H1 (cell line): ENCODE data around the gene IRF9. TPM values are rescaled to one million over a fixed set of nuclear protein-coding genes. Genes with fewer than 3 reads are reported as not detected.

Experiments used
- CTCF ChIA-PET: fragments of 300-600 bp; sonication (Branson Sonifier 250); formaldehyde crosslinking; loops from one replicate; lab custom pipeline; 2021; ENCODE audit not compliant: partially characterized antibody; lab: Charles Lee
- POLR2A ChIA-PET: fragments of 300-600 bp; sonication (Branson Sonifier 250); formaldehyde crosslinking; loops from one replicate; lab custom pipeline; 2021; ENCODE audit warnings: inconsistent platforms; ENCODE audit not compliant: partially characterized antibody; lab: Charles Lee
- DNase-seq, 2 experiments: peaks; one replicate each; pipeline versions ENCODE4 v3.0.0 to v3.0.0-alpha.2; 2010 to 2022; ENCODE audit warnings: low spot score in 2 of 2, low read depth in 1 of 2, mixed read lengths in 1 of 2
- FAIRE-seq: peaks from 2 replicates; lab custom pipeline; 2011; peaks lifted over from hg19 to GRCh38; lab: Jason Lieb, UNC
- H2AFZ ChIP-seq: 2 replicates; pipeline ENCODE4 v1.8.1; 2012; ENCODE audit warnings: low read length, inconsistent platforms
- H2AK5ac ChIP-seq: 2 replicates; pipeline ENCODE4 v1.6.1; 2013; ENCODE audit warnings: low read depth, low read length
- H2BK120ac ChIP-seq: replicated peaks from 2 replicates; pipeline ENCODE3; 2013; ENCODE audit warnings: low read depth, low read length, inconsistent platforms
- H2BK12ac ChIP-seq: 2 replicates; pipeline ENCODE4 v1.6.1; 2013; ENCODE audit warnings: low read depth, low read length
- H2BK15ac ChIP-seq: 2 replicates; pipeline ENCODE4 v1.6.1; 2013; ENCODE audit warnings: low read length
- H2BK20ac ChIP-seq: 2 replicates; pipeline ENCODE4 v1.6.1; 2013; ENCODE audit warnings: low read length
- H2BK5ac ChIP-seq: 2 replicates; pipeline ENCODE4 v1.6.1; 2013; ENCODE audit warnings: low read depth, low read length
- H3K14ac ChIP-seq: 2 replicates; pipeline ENCODE4 v1.6.1; 2013; ENCODE audit warnings: inconsistent platforms; ENCODE audit not compliant: insufficient read length
- H3K18ac ChIP-seq: 2 replicates; pipeline ENCODE4 v1.6.1; 2013; ENCODE audit warnings: low read length; ENCODE audit errors: extremely low read depth
- H3K23ac ChIP-seq: 2 replicates; pipeline ENCODE4 v1.6.1; 2013; ENCODE audit warnings: inconsistent platforms; ENCODE audit not compliant: insufficient read length
- H3K23me2 ChIP-seq: 2 replicates; pipeline ENCODE4 v1.6.1; 2013; ENCODE audit warnings: low read depth, low read length
- H3K27ac ChIP-seq: 2 replicates; pipeline ENCODE4 v1.6.1; 2011; ENCODE audit warnings: low read depth, low read length, inconsistent platforms
- H3K27me3 ChIP-seq, 4 experiments: replicated peaks in 1 of 4; 1 replicate in 1 of 4; 2 replicates in 3 of 4; pipeline versions ENCODE4 v1.6.1 to v1.8.1; 2011 to 2013; ENCODE audit warnings: low read length in 3 of 4, mild to moderate bottlenecking in 3 of 4, inconsistent platforms in 2 of 4, mixed read lengths in 2 of 4, moderate library complexity in 1 of 4; ENCODE audit not compliant: control insufficient read depth in 3 of 4, insufficient read depth in 3 of 4; ENCODE audit errors: extremely low read depth in 1 of 4
- H3K36me3 ChIP-seq, 4 experiments: 2 replicates each; pipeline versions ENCODE4 v1.6.1 to v1.8.1; 2011 to 2013; ENCODE audit warnings: mild to moderate bottlenecking in 4 of 4, low read length in 3 of 4, moderate library complexity in 2 of 4, control low read depth in 1 of 4, inconsistent platforms in 1 of 4; ENCODE audit not compliant: insufficient read depth in 4 of 4, control insufficient read depth in 2 of 4
- H3K4ac ChIP-seq: replicated peaks from 2 replicates; pipeline ENCODE3; 2013; ENCODE audit warnings: low read length, low read depth, mixed read lengths, inconsistent platforms; ENCODE audit not compliant: insufficient read length
- H3K4me1 ChIP-seq, 4 experiments: replicated peaks in 1 of 4; 1 replicate in 1 of 4; 2 replicates in 3 of 4; pipeline versions ENCODE4 v1.6.1 to v1.8.1; 2011 to 2013; ENCODE audit warnings: low read length in 3 of 4, inconsistent platforms in 2 of 4, mixed read lengths in 1 of 4; ENCODE audit not compliant: insufficient read depth in 4 of 4, control insufficient read depth in 3 of 4
- H3K4me2 ChIP-seq, 2 experiments: 2 replicates each; pipeline versions ENCODE4 v1.6.1 to v1.8.1; 2011 to 2013; ENCODE audit warnings: low read depth in 2 of 2, low read length in 2 of 2, control low read depth in 1 of 2, inconsistent platforms in 1 of 2, mild to moderate bottlenecking in 1 of 2; ENCODE audit not compliant: insufficient read depth in 1 of 2
- H3K4me3 ChIP-seq, 4 experiments: fragments of 200-600, 300-600 bp in 1 of 4; sonication (generic), shearing (Covaris generic), sonication (Bioruptor Twin) in 1 of 4; 2 replicates each; pipeline versions ENCODE4 v1.5.1 to v1.8.1; 2011 to 2016; ENCODE audit warnings: low read length in 4 of 4, low read depth in 3 of 4, control low read depth in 2 of 4, inconsistent platforms in 2 of 4, mild to moderate bottlenecking in 2 of 4, mixed read lengths in 1 of 4, moderate library complexity in 1 of 4; ENCODE audit not compliant: insufficient read depth in 2 of 4; ENCODE audit errors: extremely low read depth in 1 of 4
- H3K56ac ChIP-seq: replicated peaks from 2 replicates; pipeline ENCODE3; 2013; ENCODE audit warnings: low read depth, mild to moderate bottlenecking, mixed read lengths, low read length, inconsistent platforms; ENCODE audit not compliant: insufficient read length
- H3K79me1 ChIP-seq: 2 replicates; pipeline ENCODE4 v1.6.1; 2013; ENCODE audit warnings: low read depth, low read length, control low read depth
- H3K79me2 ChIP-seq, 2 experiments: 2 replicates each; pipeline versions ENCODE4 v1.6.1 to v1.8.1; 2012 to 2013; ENCODE audit warnings: low read length in 2 of 2, mild to moderate bottlenecking in 2 of 2, inconsistent platforms in 1 of 2; ENCODE audit not compliant: insufficient read depth in 2 of 2, control insufficient read depth in 1 of 2
- H3K9ac ChIP-seq, 4 experiments: replicated peaks in 1 of 4; 1 replicate in 1 of 4; 2 replicates in 3 of 4; pipeline versions ENCODE4 v1.6.1 to v1.8.1; 2011 to 2013; ENCODE audit warnings: low read depth in 3 of 4, low read length in 3 of 4, control low read depth in 2 of 4, mild to moderate bottlenecking in 2 of 4, moderate library complexity in 2 of 4, inconsistent platforms in 1 of 4; ENCODE audit errors: extremely low read depth in 1 of 4
- H3K9me3 ChIP-seq, 2 experiments: 2 replicates each; pipeline versions ENCODE4 v1.6.1 to v1.8.1; 2012 to 2013; ENCODE audit warnings: mild to moderate bottlenecking in 2 of 2, moderate library complexity in 2 of 2, control low read depth in 1 of 2, inconsistent platforms in 1 of 2, low read depth in 1 of 2, low read length in 1 of 2, mixed read lengths in 1 of 2; ENCODE audit not compliant: insufficient read depth in 2 of 2
- H4K20me1 ChIP-seq, 2 experiments: replicated peaks in 1 of 2; 2 replicates each; pipeline versions ENCODE3 to v1.8.1; 2011 to 2013; ENCODE audit warnings: inconsistent platforms in 2 of 2, low read length in 2 of 2, mild to moderate bottlenecking in 1 of 2; ENCODE audit not compliant: insufficient read depth in 2 of 2, control insufficient read depth in 1 of 2
- H4K5ac ChIP-seq: 2 replicates; pipeline ENCODE4 v1.6.1; 2013; ENCODE audit warnings: low read length, low read depth, mixed read lengths, inconsistent platforms; ENCODE audit not compliant: insufficient read length
- H4K8ac ChIP-seq: 2 replicates; pipeline ENCODE4 v1.8.0; 2013; ENCODE audit warnings: mild to moderate bottlenecking, moderate library complexity, low read length, inconsistent platforms; ENCODE audit not compliant: insufficient read depth; ENCODE audit errors: extremely low read depth
- H4K91ac ChIP-seq: replicated peaks from 2 replicates; pipeline ENCODE3; 2013; ENCODE audit warnings: low read length, mixed read lengths, inconsistent platforms; ENCODE audit not compliant: insufficient read length
- EZH2 ChIP-seq: fragments of 200-600 bp; sonication (generic); IDR thresholded peaks from 2 replicates; pipeline ENCODE4 v1.7.1; 2012; ENCODE audit warnings: low read depth, mild to moderate bottlenecking, moderate library complexity, low read length, inconsistent platforms; ENCODE audit not compliant: severe bottlenecking
- KDM4A ChIP-seq: IDR thresholded peaks from one replicate; pipeline ENCODE4 v1.7.1; 2012; ENCODE audit warnings: low read depth, mild to moderate bottlenecking, moderate library complexity, low read length, inconsistent platforms; ENCODE audit not compliant: severe bottlenecking
- PHF8 ChIP-seq: fragments of 200-600 bp; sonication (generic); conservative IDR thresholded peaks from 2 replicates; pipeline ENCODE4 v1.7.1; 2012; ENCODE audit warnings: low read depth, mild to moderate bottlenecking, inconsistent platforms, low read length, moderate library complexity
- POU5F1 ChIP-seq: IDR thresholded peaks from 2 replicates; pipeline ENCODE4 v1.6.1; 2011; ENCODE audit warnings: low read depth, mild to moderate bottlenecking, low read length, moderate library complexity
- RXRA ChIP-seq: IDR thresholded peaks from 2 replicates; pipeline ENCODE4 v1.6.1; 2011; ENCODE audit warnings: low read depth, mild to moderate bottlenecking, low read length, moderate library complexity; ENCODE audit not compliant: insufficient read depth
- TAF1 ChIP-seq: IDR thresholded peaks from 2 replicates; pipeline ENCODE4 v1.6.1; 2011; ENCODE audit warnings: mild to moderate bottlenecking, low read depth, low read length
- WGBS, 2 experiments: shearing (Covaris generic) in 1 of 2; methylation state at CpG; one replicate each; pipeline versions ENCODE4 v1.1.6 to v1.1.7; 2013 to 2015; ENCODE audit warnings: low lambda C conversion rate in 2 of 2, mixed read lengths in 2 of 2, inconsistent platforms in 1 of 2, low coverage in 1 of 2, missing lambda C conversion rate in 1 of 2; ENCODE audit not compliant: insufficient replicate concordance in 2 of 2, insufficient coverage in 1 of 2, insufficient read length in 1 of 2; ENCODE audit errors: extremely low coverage in 1 of 2, missing lambda C conversion rate in 1 of 2; 5-methylcytosine and 5-hydroxymethylcytosine counted together
- polyA plus RNA-seq, 7 experiments: library from polyadenylated mRNA; depleted of rRNA in 3 of 7; stranded (reverse) in 5 of 7; unstranded in 2 of 7; fragments of >200 nt in 5 of 7; fragments of 200-250 nt in 2 of 7; gene quantifications; 1 replicate in 5 of 7; 2 replicates in 1 of 7; 4 replicates in 1 of 7; pipeline versions ENCODE4 v1.2.1 to v1.2.3, GENCODE V29; 2011 to 2013; ENCODE audit warnings: missing spikeins in 2 of 7, mixed read lengths in 2 of 7
- total RNA-seq: library from RNA; stranded (reverse); fragmentation: NEBNext Ultra II Directional; extraction: Animal tissue kit (Norgen Biotek cat#: 25700); gene quantifications from 2 replicates; pipeline ENCODE4 v1.2.1, GENCODE V29; 2021
- TF ChIP-seq, protein P1 (sequence below), 3 experiments: IDR thresholded peaks; 1 replicate in 2 of 3; 2 replicates in 1 of 3; pipeline versions ENCODE4 v1.5.1 to v1.6.1; 2011; ENCODE audit warnings: low read length in 3 of 3, mild to moderate bottlenecking in 3 of 3, inconsistent platforms in 2 of 3, low read depth in 1 of 3, moderate library complexity in 1 of 3; ENCODE audit not compliant: insufficient read depth in 1 of 3; ENCODE audit errors: control extremely low read depth in 1 of 3

IRF9 gene
- total and polyA plus RNA-seq, 2 of the 8 experiments (the other 6 are each of a cell fraction or from before 2014, with no cell fraction given): 11.4 to 13.2 TPM

DNA sequence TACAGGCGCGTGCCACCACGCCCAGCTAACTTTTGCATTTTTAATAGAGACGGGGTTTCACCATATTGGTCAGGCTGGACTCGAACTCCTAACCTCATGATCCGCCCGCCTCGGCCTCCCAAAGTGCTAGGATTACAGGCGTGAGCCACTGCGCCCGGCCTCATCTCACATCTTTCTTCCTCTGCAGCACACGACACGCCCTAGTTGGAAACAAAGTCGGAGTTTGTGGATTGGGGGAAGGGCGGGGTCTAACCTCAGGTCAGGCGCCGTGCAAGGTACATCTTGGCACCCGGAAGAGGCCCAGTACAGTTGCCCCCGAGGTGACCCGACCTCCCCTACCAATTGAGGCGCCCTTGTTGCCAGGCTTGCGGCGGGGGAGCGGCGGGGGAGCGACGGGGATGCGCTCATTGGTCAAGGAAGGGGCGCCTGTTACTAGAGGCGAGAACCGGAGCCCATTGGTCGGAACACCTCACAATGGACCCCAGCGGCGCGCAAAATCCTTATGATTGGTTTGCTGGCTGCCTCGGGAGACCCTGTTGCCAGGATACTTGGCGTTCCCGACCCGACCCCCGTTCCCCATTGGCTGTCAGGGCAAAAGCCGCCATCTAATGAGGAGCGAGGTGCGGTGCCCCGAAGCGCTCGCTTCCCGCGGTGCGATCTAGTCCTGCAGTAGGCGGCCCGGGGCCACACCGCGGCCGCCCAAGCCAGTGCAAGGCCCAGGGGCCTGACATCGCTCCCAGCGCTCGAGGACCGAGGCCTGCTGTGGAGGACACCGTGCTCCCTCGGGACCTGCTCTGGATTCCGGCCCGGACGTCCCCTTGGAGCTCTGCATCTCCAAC, 10.6 kb downstream of the IRF9 start, which contains the start of gene REC8:
Gene REC8 (plus strand): TSS at position 659 of the 839 bp plus-strand sequence. CDS start 473 bp downstream, outside the sequence.
- Histone ChIP-seq H4K20me1 (no peaks in the 10 kb centered on the region), H3K4me1 (peaks cover 0 to 9% (median 7%) of the 10 kb centered on the region in 4 experiments; a peak in 4 of 7 replicates), H3K4ac (no peak within 1 kb of the TSS), H4K91ac (no peak within 1 kb of the TSS), H3K36me3 (peaks cover 0 to under 1% (median 0%) of the 10 kb centered on the region in 4 experiments; a peak in 2 of 8 replicates), H3K9me3 (no peaks in the 10 kb centered on the region), H3K27me3 (no peaks in the 10 kb centered on the region), H2BK120ac (no peak within 1 kb of the TSS), H4K5ac (peak within 1 kb of the TSS; percentile 23), H3K9ac (peak within 1 kb of the TSS; percentile 37 to 65 (median 54); a peak in 6 of 7 replicates), H3K14ac (no peak within 1 kb of the TSS), H2BK15ac (0 out of 2 replicates have a peak within 1 kb of the TSS, but pooled peaks have one; percentile 46), H2BK12ac (peak within 1 kb of the TSS; percentile 55; the same call in 1 of the 2 replicates), H3K23me2 (peaks cover 5% of the 10 kb centered on the region; the same call in 1 of the 2 replicates), H3K18ac (peak within 1 kb of the TSS; percentile 83), H4K8ac (peak within 1 kb of the TSS; percentile 59; the same call in 1 of the 2 replicates), H2BK20ac (no peak within 1 kb of the TSS), H3K79me2 (no peaks in the 10 kb centered on the region), H2AFZ (peak within 1 kb of the TSS; percentile 47; the same call in 1 of the 2 replicates), H3K4me2 (peak within 1 kb of the TSS; percentile 75 to 96), H3K23ac (no peak within 1 kb of the TSS), H3K56ac (no peak within 1 kb of the TSS), H3K27ac (no peak within 1 kb of the TSS), H3K79me1 (no peaks in the 10 kb centered on the region), H2BK5ac (peak within 1 kb of the TSS; percentile 60; the same call in 1 of the 2 replicates), H2AK5ac (no peak within 1 kb of the TSS), H3K4me3 (peak within 1 kb of the TSS; percentile 62 to 77 (median 71))
- peak; percentile 42 for FAIRE-seq
- DNase-seq: peak; percentile 97
- WGBS, 2 experiments: 13% methylated on average over 60 of the region's 63 CpGs; no CpG with 5 or more reads in 1 of the 2 experiments
- POLR2A ChIA-PET: interaction anchor here (0.6 to 10.7 kb wide), 19 partner anchors 9 to 120 kb away, joined by 3 to 158 read pairs (median 5); partner anchors contain the start of genes CARMIL3, EMC9, IPO4 and IRF9
- CTCF ChIA-PET: interaction anchor here (0.6 to 1.5 kb wide), 5 partner anchors 9 to 128 kb away, joined by 3 to 6 read pairs (median 4); partner anchors contain the start of gene IRF9
- TF ChIP-seq, protein P1, sequence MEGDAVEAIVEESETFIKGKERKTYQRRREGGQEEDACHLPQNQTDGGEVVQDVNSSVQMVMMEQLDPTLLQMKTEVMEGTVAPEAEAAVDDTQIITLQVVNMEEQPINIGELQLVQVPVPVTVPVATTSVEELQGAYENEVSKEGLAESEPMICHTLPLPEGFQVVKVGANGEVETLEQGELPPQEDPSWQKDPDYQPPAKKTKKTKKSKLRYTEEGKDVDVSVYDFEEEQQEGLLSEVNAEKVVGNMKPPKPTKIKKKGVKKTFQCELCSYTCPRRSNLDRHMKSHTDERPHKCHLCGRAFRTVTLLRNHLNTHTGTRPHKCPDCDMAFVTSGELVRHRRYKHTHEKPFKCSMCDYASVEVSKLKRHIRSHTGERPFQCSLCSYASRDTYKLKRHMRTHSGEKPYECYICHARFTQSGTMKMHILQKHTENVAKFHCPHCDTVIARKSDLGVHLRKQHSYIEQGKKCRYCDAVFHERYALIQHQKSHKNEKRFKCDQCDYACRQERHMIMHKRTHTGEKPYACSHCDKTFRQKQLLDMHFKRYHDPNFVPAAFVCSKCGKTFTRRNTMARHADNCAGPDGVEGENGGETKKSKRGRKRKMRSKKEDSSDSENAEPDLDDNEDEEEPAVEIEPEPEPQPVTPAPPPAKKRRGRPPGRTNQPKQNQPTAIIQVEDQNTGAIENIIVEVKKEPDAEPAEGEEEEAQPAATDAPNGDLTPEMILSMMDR (IDR thresholded peaks at IDR 0.05; ENCODE audit: control extremely low read depth in 1 of 3, insufficient read depth in 1 of 3, low read depth in 1 of 3, low read length in 3 of 3): peak in 1 of 3 experiments; percentile 7; a peak in 1 of 4 replicates
- TF ChIP-seq POU5F1 (no peak), EZH2 (no peak), PHF8 (peak; percentile 58; the same call in 1 of the 2 replicates), KDM4A (peak; percentile 94), RXRA (peak; percentile 97), TAF1 (no peak; the same call in 1 of the 2 replicates)
